ENCODE measurements around the gene GAL3ST3.
"Not testable (repeated sequence)": the region's sequence is repeated elsewhere in the genome, so short reads cannot be mapped to it uniquely, and the experiment has no call there.

The GAL3ST3 gene

DNA sequence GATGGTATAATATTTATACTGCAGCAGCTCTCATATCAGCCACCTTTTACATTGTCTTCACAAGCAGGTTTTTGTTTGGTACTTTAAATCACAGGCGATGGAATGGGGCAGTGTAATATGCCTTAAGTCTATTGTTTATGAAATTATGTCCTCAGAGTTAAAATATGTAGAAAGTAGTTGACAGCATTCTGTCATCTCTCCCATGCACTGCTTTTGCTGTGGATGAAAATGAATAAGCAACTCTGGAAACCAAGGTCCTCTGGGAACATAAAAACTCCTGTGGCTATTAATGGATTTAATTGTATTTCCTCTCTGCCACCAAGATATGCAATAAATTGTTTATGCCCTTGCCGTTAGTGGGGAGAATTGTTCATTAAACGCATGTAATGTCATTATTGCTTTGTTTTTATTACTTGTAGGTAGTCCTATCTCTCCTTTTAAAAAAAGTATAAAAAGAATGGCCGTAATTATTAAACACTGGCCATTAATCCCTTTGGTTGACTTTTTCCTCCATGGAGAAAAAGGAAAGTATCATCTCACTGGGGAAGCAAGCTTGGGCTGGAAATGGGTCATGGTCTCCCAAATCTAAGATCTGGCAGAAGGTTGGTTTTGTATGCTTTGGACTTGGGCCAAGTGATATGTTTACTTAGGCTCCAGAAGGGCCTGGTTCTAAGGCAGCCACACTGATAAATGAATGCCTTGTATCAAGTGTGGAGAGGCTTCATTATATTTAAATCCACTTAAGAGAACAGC, 34.2 kb upstream of the GAL3ST3 start:
- H3K4me3 ChIP-seq (ENCODE audit: low read depth, low read length), result no peak overlapping the region
- TF ChIP-seq, protein P1, sequence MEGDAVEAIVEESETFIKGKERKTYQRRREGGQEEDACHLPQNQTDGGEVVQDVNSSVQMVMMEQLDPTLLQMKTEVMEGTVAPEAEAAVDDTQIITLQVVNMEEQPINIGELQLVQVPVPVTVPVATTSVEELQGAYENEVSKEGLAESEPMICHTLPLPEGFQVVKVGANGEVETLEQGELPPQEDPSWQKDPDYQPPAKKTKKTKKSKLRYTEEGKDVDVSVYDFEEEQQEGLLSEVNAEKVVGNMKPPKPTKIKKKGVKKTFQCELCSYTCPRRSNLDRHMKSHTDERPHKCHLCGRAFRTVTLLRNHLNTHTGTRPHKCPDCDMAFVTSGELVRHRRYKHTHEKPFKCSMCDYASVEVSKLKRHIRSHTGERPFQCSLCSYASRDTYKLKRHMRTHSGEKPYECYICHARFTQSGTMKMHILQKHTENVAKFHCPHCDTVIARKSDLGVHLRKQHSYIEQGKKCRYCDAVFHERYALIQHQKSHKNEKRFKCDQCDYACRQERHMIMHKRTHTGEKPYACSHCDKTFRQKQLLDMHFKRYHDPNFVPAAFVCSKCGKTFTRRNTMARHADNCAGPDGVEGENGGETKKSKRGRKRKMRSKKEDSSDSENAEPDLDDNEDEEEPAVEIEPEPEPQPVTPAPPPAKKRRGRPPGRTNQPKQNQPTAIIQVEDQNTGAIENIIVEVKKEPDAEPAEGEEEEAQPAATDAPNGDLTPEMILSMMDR (conservative IDR thresholded peaks at IDR 0.05; ENCODE audit: low read depth, low read length), result no peak
- peak; percentile 32 for DNase-seq (ENCODE audit: low read depth)

DNA sequence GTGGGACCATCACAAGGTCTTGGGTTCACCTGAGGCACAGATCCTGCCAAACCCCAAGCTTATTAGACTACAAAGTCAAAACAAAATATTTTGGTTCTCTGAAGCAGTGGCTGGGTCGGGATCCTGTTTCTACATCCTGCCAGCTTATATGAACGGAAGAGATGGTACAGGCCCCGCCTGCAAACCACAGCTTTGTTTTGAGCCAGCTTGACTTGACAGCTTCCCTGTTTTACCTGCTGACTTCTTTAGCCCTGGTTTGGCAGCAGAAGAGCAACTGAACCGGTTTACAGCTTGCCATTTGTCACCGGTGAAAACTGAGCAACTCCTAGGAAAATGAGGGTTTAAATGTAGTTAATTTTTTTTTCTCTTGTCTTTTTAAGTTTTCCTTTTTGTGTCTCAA, 32.5 kb upstream of the GAL3ST3 start:
- peak; percentile 50 for DNase-seq (ENCODE audit: low read depth)
- TF ChIP-seq, protein P1 (conservative IDR thresholded peaks at IDR 0.05; ENCODE audit: low read depth, low read length), result no peak
- no peak overlapping the region for H3K4me3 ChIP-seq (ENCODE audit: low read depth, low read length)

DNA sequence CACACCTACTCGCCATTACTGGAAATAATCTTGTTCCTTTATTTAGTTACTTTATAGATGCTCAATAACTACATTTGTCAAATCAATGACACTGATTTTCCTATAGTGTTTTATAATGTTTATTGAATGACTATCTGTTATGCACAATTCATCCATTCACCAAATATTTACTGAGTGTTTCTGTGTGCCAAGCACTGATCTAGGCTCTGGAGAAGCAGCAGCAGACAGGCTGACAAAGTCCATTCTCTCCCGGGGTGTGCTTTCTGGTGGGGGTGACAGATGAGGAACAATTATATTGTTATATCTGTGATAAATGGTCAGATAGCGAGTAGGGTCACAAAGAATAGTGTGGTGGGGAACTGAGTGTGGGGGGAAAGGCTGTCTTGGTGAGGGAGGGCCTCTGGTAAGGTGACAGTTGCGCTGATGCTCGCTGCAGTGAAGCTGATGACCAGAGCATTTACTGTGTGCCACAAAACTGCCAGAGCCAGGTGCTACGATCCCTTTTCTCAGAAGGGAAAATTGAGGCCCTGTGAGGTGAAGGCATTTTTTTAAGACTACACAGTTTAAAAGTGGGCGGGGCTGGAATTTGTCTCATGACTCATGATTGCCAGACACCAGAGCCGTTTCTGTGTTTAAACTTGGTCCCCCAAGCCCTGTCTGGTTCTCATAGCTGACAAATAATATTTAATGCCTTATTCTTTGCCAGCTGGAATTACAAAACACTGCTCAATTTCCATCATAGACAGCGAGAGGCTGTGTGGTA, 31.3 kb upstream of the GAL3ST3 start:
- TF ChIP-seq, protein P1 (conservative IDR thresholded peaks at IDR 0.05; ENCODE audit: low read depth, low read length), result no peak
- H3K4me3 ChIP-seq (ENCODE audit: low read depth, low read length), result no peak overlapping the region
- DNase-seq (ENCODE audit: low read depth), result peak; percentile 76

DNA sequence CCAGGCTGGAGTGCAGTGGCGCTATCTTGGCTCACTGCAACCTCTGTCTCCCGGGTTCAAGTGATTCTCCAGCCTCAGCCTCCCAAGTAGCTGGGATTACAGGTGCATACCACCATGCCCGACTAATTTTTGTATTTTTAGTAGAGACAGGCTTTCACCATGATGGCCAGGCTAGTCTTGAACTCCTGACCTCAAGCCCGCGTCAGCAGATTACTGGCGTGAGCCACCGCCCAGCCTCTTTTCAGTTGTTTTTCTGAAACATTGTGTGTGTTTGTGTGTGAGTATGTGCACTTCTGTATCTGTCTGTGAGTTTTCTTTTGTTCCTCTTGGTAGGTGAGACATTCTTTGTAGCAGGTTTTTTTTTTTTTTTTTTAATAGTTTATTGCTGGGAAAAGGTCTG, 30.0 kb upstream of the GAL3ST3 start:
- not testable (repeated sequence) for DNase-seq (ENCODE audit: low read depth); H3K4me3 ChIP-seq (ENCODE audit: low read depth, low read length)

DNA sequence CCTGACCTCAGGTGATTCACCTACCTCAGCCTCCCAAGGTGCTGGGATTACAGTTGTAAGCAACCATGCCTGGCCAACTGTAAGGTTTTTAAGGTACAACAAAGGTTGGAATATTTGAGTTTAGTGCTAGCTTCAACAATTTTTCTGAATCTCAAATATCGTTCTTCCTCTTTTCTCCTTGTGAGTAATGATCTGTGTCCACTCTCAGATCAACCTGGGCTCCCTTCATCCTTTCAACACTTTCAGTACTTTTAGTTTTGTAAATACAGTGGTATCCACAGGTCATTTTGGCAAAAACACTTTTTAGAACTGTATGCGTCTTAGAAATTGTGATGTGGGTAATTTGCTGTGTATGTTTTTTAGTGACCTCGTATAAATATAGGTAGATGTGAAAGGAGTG, 29.0 kb upstream of the GAL3ST3 start:
- DNase-seq (ENCODE audit: low read depth), result no peak
- H3K4me3 ChIP-seq (ENCODE audit: low read depth, low read length), result no peak overlapping the region
- TF ChIP-seq, protein P1 (conservative IDR thresholded peaks at IDR 0.05; ENCODE audit: low read depth, low read length), result no peak

DNA sequence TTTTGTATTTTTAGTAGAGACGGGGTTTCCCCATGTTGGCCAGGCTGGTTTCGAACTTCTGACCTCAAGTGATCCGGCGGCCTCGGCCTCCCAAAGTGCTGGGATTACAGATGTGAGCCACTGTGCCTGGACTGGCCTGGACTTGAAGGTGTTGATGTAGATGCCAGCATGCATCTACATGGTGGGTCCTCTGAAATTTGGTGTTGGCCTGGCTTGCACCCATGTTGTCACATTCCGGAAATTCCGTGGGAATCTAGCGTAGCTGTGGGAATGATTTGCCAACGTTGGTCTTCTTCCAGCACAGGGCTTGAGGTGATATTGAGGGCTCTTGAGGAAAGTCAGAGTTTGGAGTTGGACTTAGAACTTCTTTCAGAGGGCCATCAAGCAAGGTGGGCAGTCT, 27.6 kb upstream of the GAL3ST3 start:
- no peak overlapping the region for H3K4me3 ChIP-seq (ENCODE audit: low read depth, low read length)
- TF ChIP-seq, protein P1 (conservative IDR thresholded peaks at IDR 0.05; ENCODE audit: low read depth, low read length), result no peak
- DNase-seq (ENCODE audit: low read depth), result no peak

DNA sequence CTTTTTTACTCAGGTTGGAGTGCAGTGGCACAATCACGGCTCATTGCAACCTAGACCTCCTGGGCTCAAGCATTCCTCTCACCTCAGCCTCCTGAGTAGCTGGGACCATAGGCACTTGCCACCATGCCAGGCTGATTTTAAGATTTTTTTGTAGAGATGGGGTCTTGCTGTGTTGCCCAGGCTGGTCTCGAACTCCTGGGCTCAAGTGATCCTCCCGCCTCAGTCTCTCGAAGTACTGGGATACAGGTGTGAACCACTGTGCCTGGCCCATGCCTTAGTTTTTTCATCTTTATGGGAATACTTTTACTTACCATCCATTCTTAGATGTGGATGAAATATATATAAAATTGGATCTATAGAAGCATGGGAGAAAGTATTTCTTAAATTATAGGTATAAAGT, 26.3 kb upstream of the GAL3ST3 start:
- H3K4me3 ChIP-seq (ENCODE audit: low read depth, low read length), result no peak overlapping the region
- TF ChIP-seq, protein P1 (conservative IDR thresholded peaks at IDR 0.05; ENCODE audit: low read depth, low read length), result no peak
- no peak for DNase-seq (ENCODE audit: low read depth)
